ENCODE data around the gene KRTAP10-1. TPM values are rescaled to one million over a fixed set of nuclear protein-coding genes. Genes with fewer than 3 reads are reported as not detected.

Gene KRTAP10-1
- total and polyA plus RNA-seq, 2 of the 13 experiments (the other 11 are each of a cell fraction or from before 2014, with no cell fraction given), result not detected

- no peak for TF ChIP-seq LRRFIP1 (CRISPR knock-in tag; conservative IDR thresholded peaks at IDR 0.05)
- no peak for TF ChIP-seq MYNN (CRISPR knock-in tag; IDR thresholded peaks at IDR 0.05; ENCODE audit: low read depth)
- TF ChIP-seq NAIF1 (CRISPR knock-in tag; IDR thresholded peaks at IDR 0.05; ENCODE audit: borderline replicate concordance), result no peak
- peak; percentile 61; the same call in 1 of the 2 replicates for TF ChIP-seq DRAP1 (CRISPR knock-in tag; IDR thresholded peaks at IDR 0.05)
- TF ChIP-seq ZNF576 (CRISPR knock-in tag; IDR thresholded peaks at IDR 0.05), result no peak
- TF ChIP-seq ZNF547 (CRISPR knock-in tag; IDR thresholded peaks at IDR 0.05), result 0 out of 2 replicates have a peak, but pooled peaks have one; percentile 60
- TF ChIP-seq GABPB1 (CRISPR knock-in tag; IDR thresholded peaks at IDR 0.05), result peak; percentile 43; the same call in 1 of the 2 replicates
- TF ChIP-seq KLF12 (CRISPR knock-in tag; IDR thresholded peaks at IDR 0.05; ENCODE audit: borderline replicate concordance), result no peak
- TF ChIP-seq RBM22 (optimal IDR thresholded peaks at IDR 0.05; ENCODE audit: low read length), result no peak
- TF ChIP-seq CC2D1A (CRISPR knock-in tag; IDR thresholded peaks at IDR 0.05), result no peak
- 0 out of 2 replicates have a peak, but pooled peaks have one; percentile 34 for TF ChIP-seq ZNF567 (CRISPR knock-in tag; IDR thresholded peaks at IDR 0.05; ENCODE audit: borderline replicate concordance)
- TF ChIP-seq KMT2A (CRISPR knock-in tag; IDR thresholded peaks at IDR 0.05), result no peak
- TF ChIP-seq ZNF768 (CRISPR knock-in tag; IDR thresholded peaks at IDR 0.05), result 0 out of 2 replicates have a peak, but pooled peaks have one; percentile 35
- no peak for TF ChIP-seq SIN3B (IDR thresholded peaks at IDR 0.05; ENCODE audit: low read length)
- no peak for TF ChIP-seq ZNF280D (CRISPR knock-in tag; IDR thresholded peaks at IDR 0.05)
- TF ChIP-seq ZNF891 (CRISPR knock-in tag; IDR thresholded peaks at IDR 0.05), result no peak
- peak; percentile 94 for TF ChIP-seq HIC2 (CRISPR knock-in tag; IDR thresholded peaks at IDR 0.05; ENCODE audit: low read depth)
- TF ChIP-seq RCOR2 (CRISPR knock-in tag; IDR thresholded peaks at IDR 0.05), result 0 out of 2 replicates have a peak, but pooled peaks have one; percentile 43
- peak; percentile 58 for TF ChIP-seq MAX (IDR thresholded peaks at IDR 0.05)
These were observed 34.7 kb upstream of the KRTAP10-1 start (continued) for GRCh38 chr21:44574457-44575306.

Data from HepG2 (cell line).